HepG2 (cell line): ENCODE measurements around the gene ACAP2. TPM values are rescaled to one million over a fixed set of nuclear protein-coding genes. Genes with fewer than 3 reads are reported as not detected.

Experiments
- ATF2 ChIP-seq: sonication (generic); formaldehyde crosslinking; IDR thresholded peaks from 2 replicates; pipeline ENCODE4 v1.4.0; 2020; ENCODE audit warnings: missing genetic modification reagents
- HIVEP1 ChIP-seq: sonication (generic); formaldehyde crosslinking; IDR thresholded peaks from 2 replicates; pipeline ENCODE4 v1.4.0; 2020; ENCODE audit warnings: mild to moderate bottlenecking, missing genetic modification reagents
- KDM5B ChIP-seq: sonication (generic); formaldehyde crosslinking; IDR thresholded peaks from 2 replicates; pipeline ENCODE4 v1.4.0; 2020; ENCODE audit warnings: missing genetic modification reagents, mild to moderate bottlenecking, borderline replicate concordance
- LCORL ChIP-seq, 2 experiments: fragments of 450-650 bp in 1 of 2; sonication (generic) in 1 of 2; formaldehyde crosslinking in 1 of 2; IDR thresholded peaks; 2 replicates each; pipeline versions ENCODE4 v1.5.0 to v1.6.1; 2017 to 2020; ENCODE audit warnings: antibody characterized with exemption in 1 of 2, missing genetic modification reagents in 1 of 2
- NFATC3 ChIP-seq: sonication (generic); formaldehyde crosslinking; IDR thresholded peaks from 2 replicates; pipeline ENCODE4 v1.5.1; 2020; ENCODE audit warnings: mild to moderate bottlenecking, missing genetic modification reagents
- ONECUT2 ChIP-seq: sonication (generic); formaldehyde crosslinking; IDR thresholded peaks from 2 replicates; pipeline ENCODE4 v1.4.0; 2020; ENCODE audit warnings: missing genetic modification reagents
- REXO4 ChIP-seq: sonication (generic); formaldehyde crosslinking; IDR thresholded peaks from 2 replicates; pipeline ENCODE4 v1.8.0; 2022; ENCODE audit warnings: missing genetic modification reagents, mild to moderate bottlenecking, borderline replicate concordance
- RORA ChIP-seq: sonication (generic); formaldehyde crosslinking; IDR thresholded peaks from 2 replicates; pipeline ENCODE4 v1.5.0; 2020; ENCODE audit warnings: mild to moderate bottlenecking, missing genetic modification reagents, moderate library complexity
- RXRA ChIP-seq: sonication (generic); formaldehyde crosslinking; IDR thresholded peaks from 2 replicates; pipeline ENCODE4 v1.5.1; 2020; ENCODE audit warnings: missing genetic modification reagents
- TBP ChIP-seq: sonication (generic); formaldehyde crosslinking; IDR thresholded peaks from 2 replicates; pipeline ENCODE4 v1.5.0; 2020; ENCODE audit warnings: missing genetic modification reagents
- TEAD2 ChIP-seq: sonication (generic); formaldehyde crosslinking; IDR thresholded peaks from 2 replicates; pipeline ENCODE4 v1.9.0; 2021; ENCODE audit warnings: missing genetic modification reagents
- UBTF ChIP-seq: sonication (generic); formaldehyde crosslinking; IDR thresholded peaks from 2 replicates; pipeline ENCODE4 v1.4.0; 2020; ENCODE audit warnings: mild to moderate bottlenecking, missing genetic modification reagents
- ZNF749 ChIP-seq: sonication (generic); formaldehyde crosslinking; IDR thresholded peaks from 2 replicates; pipeline ENCODE4 v1.8.0; 2022; ENCODE audit warnings: mild to moderate bottlenecking, missing genetic modification reagents, moderate library complexity, borderline replicate concordance
- ZNF780A ChIP-seq: sonication (generic); formaldehyde crosslinking; IDR thresholded peaks from 2 replicates; pipeline ENCODE4 v1.8.0; 2022; ENCODE audit warnings: mild to moderate bottlenecking, missing genetic modification reagents, moderate library complexity
- polyA plus RNA-seq, 8 experiments: library from polyadenylated mRNA; depleted of rRNA in 3 of 8; stranded (reverse) in 7 of 8; unstranded in 1 of 8; fragments of >200 nt; fragmentation: Illumina TruSeq in 4 of 8; extraction: Trizol in 4 of 8; gene quantifications; 2 replicates each; pipeline versions ENCODE4 v1.2.1 to v1.2.3, GENCODE V29; 2011 to 2016; ENCODE audit warnings: low read depth in 4 of 8, missing spikeins in 1 of 8, mixed read lengths in 1 of 8; ENCODE audit not compliant: insufficient read depth in 1 of 8
- total RNA-seq, 5 experiments: library from RNA; depleted of rRNA; stranded (reverse); fragments of >200 nt; fragmentation: Illumina TruSeq; extraction: Trizol; gene quantifications; 2 replicates each; pipeline ENCODE4 v1.2.3, GENCODE V29; 2016; ENCODE audit warnings: low read depth in 1 of 5
- TF ChIP-seq, protein P1 (sequence below): IDR thresholded peaks from 2 replicates; pipeline ENCODE4 v1.6.1; 2018; ENCODE audit warnings: missing genetic modification reagents
- TF ChIP-seq, protein P2 (sequence below): sonication (generic); formaldehyde crosslinking; IDR thresholded peaks from 2 replicates; pipeline ENCODE4 v1.4.0; 2020; ENCODE audit warnings: missing genetic modification reagents

ACAP2 gene
- total and polyA plus RNA-seq, 2 of the 13 experiments (the other 11 are each of a cell fraction or from before 2014, with no cell fraction given), result 7.3 to 23.9 TPM

DNA sequence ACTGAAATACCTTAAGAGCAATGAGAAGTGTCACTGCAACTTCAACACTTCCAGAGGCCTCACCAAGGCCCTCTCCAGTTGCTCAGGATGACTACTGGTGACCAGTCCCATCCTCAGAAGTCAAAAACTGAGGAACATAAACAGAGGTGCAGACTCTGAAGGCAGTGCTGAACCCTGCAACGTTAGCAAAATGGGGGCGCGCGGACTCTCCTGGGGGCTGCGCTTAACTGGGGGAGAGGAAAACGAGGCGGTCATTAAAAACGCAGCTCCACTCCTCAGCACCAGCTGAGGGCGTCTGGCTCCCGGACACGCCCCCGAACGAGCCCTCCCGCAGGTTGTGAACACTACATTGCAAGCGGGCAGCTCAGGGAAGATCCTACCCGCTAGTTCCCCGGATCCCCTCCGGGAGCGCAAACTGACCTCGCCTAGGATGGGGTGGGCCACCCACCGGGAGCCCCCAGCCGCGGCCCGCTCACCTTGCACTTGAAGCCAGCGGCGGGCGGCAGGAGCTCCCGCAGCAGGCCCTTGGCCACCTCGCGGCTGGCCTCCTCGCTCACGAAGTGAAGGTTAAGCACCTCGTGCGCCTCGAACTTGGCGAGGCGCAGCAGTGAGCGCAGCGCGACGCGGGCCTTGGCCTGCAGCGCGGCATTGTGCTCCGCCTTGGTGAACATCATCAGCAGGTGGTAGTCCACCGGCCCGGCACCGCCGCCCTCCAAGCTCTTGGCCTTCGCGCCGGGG, 172.6 kb downstream of the ACAP2 start (continued):
- TF ChIP-seq ZNF780A (no peak), LCORL (IDR thresholded peaks at IDR 0.05) (no peak), LCORL (CRISPR knock-in tag; IDR thresholded peaks at IDR 0.05) (no peak), TBP (no peak), HIVEP1 (peak; percentile 81; the same call in 1 of the 2 replicates), RORA (CRISPR knock-in tag) (no peak), ZNF749 (CRISPR knock-in tag) (peak; percentile 24; the same call in 1 of the 2 replicates), KDM5B (CRISPR knock-in tag) (peak; percentile 89), NFATC3 (CRISPR knock-in tag) (no peak), RXRA (CRISPR knock-in tag) (peak; percentile 52; the same call in 1 of the 2 replicates), ATF2 (CRISPR knock-in tag) (no peak), TEAD2 (CRISPR knock-in tag) (peak; percentile 79; the same call in 1 of the 2 replicates), UBTF (CRISPR knock-in tag) (no peak), ONECUT2 (CRISPR knock-in tag) (0 out of 2 replicates have a peak, but pooled peaks have one; percentile 28), REXO4 (CRISPR knock-in tag) (0 out of 2 replicates have a peak, but pooled peaks have one; percentile 52)
- TF ChIP-seq, protein P1, sequence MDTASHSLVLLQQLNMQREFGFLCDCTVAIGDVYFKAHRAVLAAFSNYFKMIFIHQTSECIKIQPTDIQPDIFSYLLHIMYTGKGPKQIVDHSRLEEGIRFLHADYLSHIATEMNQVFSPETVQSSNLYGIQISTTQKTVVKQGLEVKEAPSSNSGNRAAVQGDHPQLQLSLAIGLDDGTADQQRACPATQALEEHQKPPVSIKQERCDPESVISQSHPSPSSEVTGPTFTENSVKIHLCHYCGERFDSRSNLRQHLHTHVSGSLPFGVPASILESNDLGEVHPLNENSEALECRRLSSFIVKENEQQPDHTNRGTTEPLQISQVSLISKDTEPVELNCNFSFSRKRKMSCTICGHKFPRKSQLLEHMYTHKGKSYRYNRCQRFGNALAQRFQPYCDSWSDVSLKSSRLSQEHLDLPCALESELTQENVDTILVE, result no peak
- TF ChIP-seq, protein P2, sequence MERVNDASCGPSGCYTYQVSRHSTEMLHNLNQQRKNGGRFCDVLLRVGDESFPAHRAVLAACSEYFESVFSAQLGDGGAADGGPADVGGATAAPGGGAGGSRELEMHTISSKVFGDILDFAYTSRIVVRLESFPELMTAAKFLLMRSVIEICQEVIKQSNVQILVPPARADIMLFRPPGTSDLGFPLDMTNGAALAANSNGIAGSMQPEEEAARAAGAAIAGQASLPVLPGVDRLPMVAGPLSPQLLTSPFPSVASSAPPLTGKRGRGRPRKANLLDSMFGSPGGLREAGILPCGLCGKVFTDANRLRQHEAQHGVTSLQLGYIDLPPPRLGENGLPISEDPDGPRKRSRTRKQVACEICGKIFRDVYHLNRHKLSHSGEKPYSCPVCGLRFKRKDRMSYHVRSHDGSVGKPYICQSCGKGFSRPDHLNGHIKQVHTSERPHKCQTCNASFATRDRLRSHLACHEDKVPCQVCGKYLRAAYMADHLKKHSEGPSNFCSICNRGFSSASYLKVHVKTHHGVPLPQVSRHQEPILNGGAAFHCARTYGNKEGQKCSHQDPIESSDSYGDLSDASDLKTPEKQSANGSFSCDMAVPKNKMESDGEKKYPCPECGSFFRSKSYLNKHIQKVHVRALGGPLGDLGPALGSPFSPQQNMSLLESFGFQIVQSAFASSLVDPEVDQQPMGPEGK (CRISPR knock-in tag), result peak; percentile 48
